ENCODE results near the gene HIGD2B.
A peak's percentile ranks its signal among the peaks of the same experiment; 100 is the strongest.
"Not testable (repeated sequence)": the region's sequence is repeated elsewhere in the genome, so short reads cannot be mapped to it uniquely, and the experiment has no call there.

Gene HIGD2B

GRCh38 chr15:72685925-72686794 lies at the start of gene HIGD2B, which contains the start of gene BBS4:
HIGD2B (minus strand) TSS chr15:72686182; CDS start chr15:72676374, 9,808 bp downstream.
BBS4 (plus strand) TSS chr15:72686207; CDS start chr15:72686228, 21 bp downstream.
- peak; percentile 68 for DNase-seq (ENCODE audit: low spot score)

- DNase-seq (ENCODE audit: low spot score) = no peak
These were observed 49.1 kb upstream of the HIGD2B start for GRCh38 chr15:72735111-72735510.

- no peak for DNase-seq (ENCODE audit: low spot score)
These were observed 48.2 kb upstream of the HIGD2B start for GRCh38 chr15:72733941-72734738.

- DNase-seq (ENCODE audit: low spot score) = no peak
These were observed 46.5 kb upstream of the HIGD2B start for GRCh38 chr15:72732516-72732915.

GRCh38 chr15:72732086-72732485 lies 46.1 kb upstream of the HIGD2B start:
- DNase-seq (ENCODE audit: low spot score) = no peak

GRCh38 chr15:72728821-72729220 lies 42.8 kb upstream of the HIGD2B start:
- DNase-seq (ENCODE audit: low spot score) = no peak

GRCh38 chr15:72728249-72728648 lies 42.3 kb upstream of the HIGD2B start:
- DNase-seq (ENCODE audit: low spot score) = not testable (repeated sequence)

- peak; percentile 11 for DNase-seq (ENCODE audit: low spot score)
These were observed 41.2 kb upstream of the HIGD2B start for GRCh38 chr15:72727154-72727553.

- not testable (repeated sequence) for DNase-seq (ENCODE audit: low spot score)
These were observed 39.9 kb upstream of the HIGD2B start for GRCh38 chr15:72725851-72726250.

GRCh38 chr15:72725446-72725845 lies 39.5 kb upstream of the HIGD2B start:
- DNase-seq (ENCODE audit: low spot score) = no peak

GRCh38 chr15:72724028-72724427 lies 38.0 kb upstream of the HIGD2B start:
- DNase-seq (ENCODE audit: low spot score) = no peak

- peak; percentile 62 for DNase-seq (ENCODE audit: low spot score)
These were observed 36.2 kb upstream of the HIGD2B start for GRCh38 chr15:72722071-72722696.

GRCh38 chr15:72708551-72709303 lies 22.7 kb upstream of the HIGD2B start:
- DNase-seq (ENCODE audit: low spot score) = not testable (repeated sequence)

- DNase-seq (ENCODE audit: low spot score) = no peak
These were observed 20.3 kb upstream of the HIGD2B start for GRCh38 chr15:72706266-72706665.

GRCh38 chr15:72700076-72700475 lies 14.1 kb upstream of the HIGD2B start:
- DNase-seq (ENCODE audit: low spot score) = no peak

GRCh38 chr15:72698938-72699337 lies 13.0 kb upstream of the HIGD2B start:
- no peak for DNase-seq (ENCODE audit: low spot score)

GRCh38 chr15:72690938-72691337 lies 5.0 kb upstream of the HIGD2B start:
- no peak for DNase-seq (ENCODE audit: low spot score)

GRCh38 chr15:72688697-72689096 lies 2.7 kb upstream of the HIGD2B start:
- DNase-seq (ENCODE audit: low spot score) = no peak

- no peak for DNase-seq (ENCODE audit: low spot score)
These were observed 569 bp downstream of the HIGD2B start for GRCh38 chr15:72685301-72685924.

GRCh38 chr15:72682772-72683171 lies 3.2 kb downstream of the HIGD2B start:
- DNase-seq (ENCODE audit: low spot score) = no peak

- DNase-seq (ENCODE audit: low spot score) = no peak
These were observed 5.1 kb downstream of the HIGD2B start for GRCh38 chr15:72680931-72681330.

Data from HuH-7.5 (cell line).